ENCODE data around the gene MGRN1. TPM values are rescaled to one million over a fixed set of nuclear protein-coding genes. Genes with fewer than 3 reads are reported as not detected.

The MGRN1 gene
- total RNA-seq, 3 donors from 2014 or later (not counting 1 experiment from before 2014, with no cell fraction given): 102 to 106 (median 105) TPM

- H3K27me3 ChIP-seq (ENCODE audit: control insufficient read depth, insufficient read depth, low read length): no peaks in the 10 kb centered on the region
- Mint-ChIP-seq H3K27ac (no peak overlapping the region), H3K36me3 (no peaks in the 10 kb centered on the region), H3K4me1 (peaks cover 0 to 5% of the 10 kb centered on the region in 2 donors), H3K9me3 (no peaks in the 10 kb centered on the region), H3K4me3 (no peak overlapping the region), H3K27me3 (ENCODE audit: low read depth in 2 of 2) (no peaks in the 10 kb centered on the region)
- no peak overlapping the region for H3K27ac ChIP-seq (ENCODE audit: low read length)
- intact Hi-C loops (cut with micrococcal nuclease): no loop called here
- no peak for TF ChIP-seq CTCF (IDR thresholded peaks at IDR 0.05)
- H3K4me3 ChIP-seq (ENCODE audit: low read length): no peak overlapping the region
- no peaks in the 10 kb centered on the region for H3K9me3 ChIP-seq (ENCODE audit: control insufficient read depth, insufficient read depth, low read length)
- DNase-seq: no peak
- no peak for ATAC-seq
- WGBS (ENCODE audit: insufficient coverage): 93% methylated on average over 21 of the region's 21 CpGs
- peaks cover 10% of the 10 kb centered on the region for H3K4me1 ChIP-seq (ENCODE audit: control insufficient read depth, insufficient read depth, low read length)
- H3K36me3 ChIP-seq (ENCODE audit: control insufficient read depth, insufficient read depth, low read length): peaks cover 15% of the 10 kb centered on the region
These were observed 64.6 kb downstream of the MGRN1 start for GRCh38 chr16:4689091-4689671.

GRCh38 chr16:4689864-4690704 lies 65.5 kb downstream of the MGRN1 start:
- H3K9me3 Mint-ChIP-seq: no peaks in the 10 kb centered on the region
- TF ChIP-seq CTCF (IDR thresholded peaks at IDR 0.05): no peak
- peaks cover 8% of the 10 kb centered on the region for H3K36me3 ChIP-seq (ENCODE audit: control insufficient read depth, insufficient read depth, low read length)
- H3K27ac ChIP-seq (ENCODE audit: low read length): no peak overlapping the region
- no peak overlapping the region for H3K4me3 Mint-ChIP-seq
- WGBS (ENCODE audit: insufficient coverage): 93% methylated on average over 31 of the region's 31 CpGs
- H3K4me1 ChIP-seq (ENCODE audit: control insufficient read depth, insufficient read depth, low read length): peaks cover 19% of the 10 kb centered on the region
- no peaks in the 10 kb centered on the region for H3K36me3 Mint-ChIP-seq
- no peak overlapping the region for H3K4me3 ChIP-seq (ENCODE audit: low read length)
- no peaks in the 10 kb centered on the region for H3K27me3 Mint-ChIP-seq (ENCODE audit: low read depth in 2 of 2)
- ATAC-seq (no peak), DNase-seq (peak in 1 of 2 donors; percentile 12)
- no peaks in the 10 kb centered on the region for H3K9me3 ChIP-seq (ENCODE audit: control insufficient read depth, insufficient read depth, low read length)
- peaks cover under 1 to 7% of the 10 kb centered on the region in 2 donors for H3K4me1 Mint-ChIP-seq
- intact Hi-C loops (cut with micrococcal nuclease): no loop called here
- H3K27ac Mint-ChIP-seq: no peak overlapping the region
- H3K27me3 ChIP-seq (ENCODE audit: control insufficient read depth, insufficient read depth, low read length): no peaks in the 10 kb centered on the region

- Mint-ChIP-seq H3K36me3 (no peaks in the 10 kb centered on the region), H3K9me3 (no peaks in the 10 kb centered on the region), H3K4me3 (peak overlapping the region; percentile 69), H3K27me3 (ENCODE audit: low read depth in 2 of 2) (no peaks in the 10 kb centered on the region), H3K4me1 (peaks cover 7 to 13% of the 10 kb centered on the region in 2 donors), H3K27ac (peak overlapping the region in 1 of 2 donors; percentile 80)
- intact Hi-C loops (cut with micrococcal nuclease): no loop called here
- Histone ChIP-seq H3K27me3 (ENCODE audit: control insufficient read depth, insufficient read depth, low read length) (no peaks in the 10 kb centered on the region), H3K4me1 (ENCODE audit: control insufficient read depth, insufficient read depth, low read length) (peaks cover 29% of the 10 kb centered on the region), H3K27ac (ENCODE audit: low read length) (no peak overlapping the region), H3K36me3 (ENCODE audit: control insufficient read depth, insufficient read depth, low read length) (peaks cover 15% of the 10 kb centered on the region), H3K4me3 (ENCODE audit: low read length) (no peak overlapping the region), H3K9me3 (ENCODE audit: control insufficient read depth, insufficient read depth, low read length) (no peaks in the 10 kb centered on the region)
- no peak for ATAC-seq
- WGBS (ENCODE audit: insufficient coverage): 85% methylated on average over 19 of the region's 19 CpGs
- peak in 1 of 2 donors; percentile 7 for DNase-seq
- no peak for TF ChIP-seq CTCF (IDR thresholded peaks at IDR 0.05)
These were observed 66.5 kb downstream of the MGRN1 start for GRCh38 chr16:4690946-4691665.
